KMS-11 (cell line): ENCODE measurements around the gene APOC1.
"Not testable (repeated sequence)": the region's sequence is repeated elsewhere in the genome, so short reads cannot be mapped to it uniquely, and the experiment has no call there.

Source experiments
- H2AFZ ChIP-seq: fragments of 200-600 bp; sonication (generic); 2 replicates; pipeline ENCODE4 v1.6.1; 2016; ENCODE audit warnings: antibody characterized with exemption, mixed run types, low read depth
- H3K27ac ChIP-seq: fragments of 200-600 bp; sonication (generic); 2 replicates; pipeline ENCODE4 v1.6.1; 2016; ENCODE audit warnings: mild to moderate bottlenecking, mixed run types
- H3K27me3 ChIP-seq: fragments of 200-600 bp; sonication (generic); 2 replicates; pipeline ENCODE4 v1.6.1; 2017; ENCODE audit warnings: mild to moderate bottlenecking, low read depth, mixed run types, moderate library complexity; ENCODE audit not compliant: insufficient read depth
- H3K36me3 ChIP-seq: fragments of 200-600 bp; sonication (generic); 2 replicates; pipeline ENCODE4 v1.6.1; 2017; ENCODE audit warnings: mild to moderate bottlenecking, mixed run types; ENCODE audit not compliant: insufficient read depth
- H3K4me1 ChIP-seq: fragments of 200-600 bp; sonication (generic); 2 replicates; pipeline ENCODE4 v1.6.1; 2016; ENCODE audit warnings: mild to moderate bottlenecking, low read depth, mixed run types; ENCODE audit not compliant: poor library complexity, severe bottlenecking
- H3K4me2 ChIP-seq: fragments of 200-600 bp; sonication (generic); 2 replicates; pipeline ENCODE4 v1.7.0; 2016; ENCODE audit warnings: mild to moderate bottlenecking, mixed run types
- H3K4me3 ChIP-seq: fragments of 200-600 bp; sonication (generic); IDR thresholded peaks from 2 replicates; pipeline ENCODE4 v1.6.1; 2017; ENCODE audit warnings: low read depth, low read length, mixed read lengths; ENCODE audit not compliant: insufficient read depth
- H3K79me2 ChIP-seq: fragments of 200-600 bp; sonication (generic); 2 replicates; pipeline ENCODE4 v1.6.1; 2016; ENCODE audit warnings: low read depth, mixed run types; ENCODE audit not compliant: insufficient read depth
- H3K9ac ChIP-seq: fragments of 200-600 bp; sonication (generic); 2 replicates; pipeline ENCODE4 v1.6.1; 2016; ENCODE audit warnings: mild to moderate bottlenecking, mixed run types
- H4K20me1 ChIP-seq: fragments of 200-600 bp; sonication (generic); 2 replicates; pipeline ENCODE4 v1.6.1; 2016; ENCODE audit warnings: mild to moderate bottlenecking, mixed run types; ENCODE audit not compliant: insufficient read depth
- CTCF ChIP-seq: fragments of 200-600 bp; sonication (generic); conservative IDR thresholded peaks from 2 replicates; pipeline ENCODE4 v1.6.1; 2017; ENCODE audit warnings: low read depth, mild to moderate bottlenecking, antibody characterized with exemption, low read length, moderate library complexity, mixed read lengths

APOC1 gene

GRCh38 chr19:44882063-44882462 lies 32.3 kb upstream of the APOC1 start:
- Histone ChIP-seq H2AFZ (no peak overlapping the region), H3K27me3 (no peaks in the 10 kb centered on the region; the same call in 1 of the 2 replicates), H4K20me1 (no peaks in the 10 kb centered on the region), H3K79me2 (no peaks in the 10 kb centered on the region), H3K4me3 (no peak overlapping the region), H3K27ac (no peak overlapping the region), H3K9ac (no peak overlapping the region), H3K4me1 (peaks cover 5% of the 10 kb centered on the region), H3K36me3 (no peaks in the 10 kb centered on the region), H3K4me2 (no peak overlapping the region)
- no peak for TF ChIP-seq CTCF

DNA sequence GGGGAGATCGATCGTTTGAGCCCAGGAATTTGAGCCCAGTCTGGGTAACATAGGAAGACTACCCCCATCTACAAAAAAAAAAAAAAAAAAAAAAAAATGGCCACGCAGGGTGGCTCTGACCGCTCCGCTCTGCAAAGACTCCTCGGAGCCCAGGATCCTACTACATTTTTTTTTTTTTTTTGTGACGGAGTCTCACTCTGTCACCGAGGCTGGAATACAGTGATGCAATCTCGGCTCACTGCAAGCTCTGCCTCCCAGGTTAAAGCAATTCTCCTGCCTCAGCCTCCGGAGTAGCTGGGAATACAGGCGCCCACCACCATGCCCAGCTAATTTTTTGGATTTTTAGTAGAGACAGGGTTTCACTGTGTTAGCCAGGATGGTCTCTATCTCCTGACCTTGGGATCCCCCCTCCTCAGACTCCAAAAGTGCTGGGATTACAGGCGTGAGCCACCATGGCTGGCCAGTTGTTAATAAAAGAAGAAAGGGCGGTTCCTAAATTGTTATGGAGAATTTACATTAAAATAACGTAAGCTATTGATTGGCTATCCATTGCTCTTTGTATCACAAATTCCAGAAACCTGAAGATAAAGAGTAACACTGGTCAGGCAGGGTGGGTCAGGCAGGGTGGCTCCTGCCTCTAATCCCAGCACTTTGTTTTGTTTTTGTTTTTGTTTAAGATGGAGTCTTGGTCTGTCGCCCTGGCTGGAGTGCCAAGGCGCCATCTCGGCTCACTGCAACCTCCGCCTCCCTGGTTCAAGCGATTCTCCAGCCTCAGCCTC lies 31.6 kb upstream of the APOC1 start:
- not testable (repeated sequence) for H3K79me2 ChIP-seq, H3K4me2 ChIP-seq, H3K36me3 ChIP-seq, H3K9ac ChIP-seq, H3K4me3 ChIP-seq, H2AFZ ChIP-seq, H3K27me3 ChIP-seq, H4K20me1 ChIP-seq, H3K27ac ChIP-seq, H3K4me1 ChIP-seq

- Histone ChIP-seq H3K4me1 (no peaks in the 10 kb centered on the region), H3K4me3 (no peak overlapping the region), H2AFZ (no peak overlapping the region), H3K36me3 (no peaks in the 10 kb centered on the region), H3K9ac (no peak overlapping the region), H3K27ac (no peak overlapping the region), H3K27me3 (no peaks in the 10 kb centered on the region; the same call in 1 of the 2 replicates), H4K20me1 (no peaks in the 10 kb centered on the region), H3K79me2 (no peaks in the 10 kb centered on the region), H3K4me2 (no peak overlapping the region)
- no peak for TF ChIP-seq CTCF
Observed at GRCh38 chr19:44883922-44884321, 30.5 kb upstream of the APOC1 start.

DNA sequence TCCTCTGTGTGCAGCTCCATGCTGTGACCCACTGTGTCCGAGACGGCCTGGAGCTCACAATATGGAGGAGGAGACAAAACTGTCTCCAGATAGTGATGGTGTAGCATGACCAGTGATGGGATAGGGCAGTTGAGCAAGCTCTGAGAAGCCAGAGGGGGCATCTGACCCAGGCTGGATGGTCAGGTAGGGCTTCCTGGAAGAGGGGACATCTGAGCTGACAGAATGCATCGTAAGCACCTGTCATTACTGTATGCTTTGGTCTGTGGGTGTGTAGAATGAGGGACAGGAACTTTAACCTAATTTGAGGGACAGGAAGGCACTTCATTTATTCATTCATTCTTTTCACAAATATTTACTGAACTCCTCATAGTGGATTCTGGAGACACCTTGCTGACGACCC lies 29.8 kb upstream of the APOC1 start:
- Histone ChIP-seq H2AFZ (no peak overlapping the region), H3K9ac (no peak overlapping the region), H3K27ac (no peak overlapping the region), H3K27me3 (no peaks in the 10 kb centered on the region; the same call in 1 of the 2 replicates), H3K4me2 (no peak overlapping the region), H3K36me3 (no peaks in the 10 kb centered on the region), H3K4me3 (no peak overlapping the region), H4K20me1 (no peaks in the 10 kb centered on the region), H3K4me1 (peaks cover 4% of the 10 kb centered on the region), H3K79me2 (no peaks in the 10 kb centered on the region)
- no peak for TF ChIP-seq CTCF

DNA sequence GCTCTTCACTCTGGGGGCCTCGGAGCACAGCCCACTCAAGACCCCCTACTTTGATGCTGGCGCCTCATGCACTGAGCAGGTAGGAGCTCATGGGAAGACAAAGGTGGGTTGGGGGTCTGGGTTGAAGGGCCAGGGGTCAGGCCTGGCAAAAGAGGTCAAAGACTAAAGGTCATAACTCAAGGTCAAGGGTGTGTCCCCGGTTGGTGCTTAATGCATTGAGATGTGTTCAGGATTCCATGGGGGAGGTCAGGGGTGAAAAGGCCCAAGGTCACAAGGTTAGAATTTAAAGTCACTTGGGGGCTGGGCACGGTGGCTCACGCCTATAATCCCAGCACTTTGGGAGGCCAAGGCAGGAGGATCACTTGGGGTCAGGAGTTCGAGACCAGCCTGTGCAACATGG lies 28.3 kb upstream of the APOC1 start:
- H3K9ac ChIP-seq: no peak overlapping the region

More for the DNA sequence above, 28.3 kb upstream of the APOC1 start:
- no peaks in the 10 kb centered on the region for H4K20me1 ChIP-seq
- peaks cover under 1% of the 10 kb centered on the region; the same call in 1 of the 2 replicates for H3K79me2 ChIP-seq
- no peaks in the 10 kb centered on the region for H3K36me3 ChIP-seq
- H3K4me2 ChIP-seq: no peak overlapping the region
- H2AFZ ChIP-seq: no peak overlapping the region
- no peak overlapping the region for H3K27ac ChIP-seq
- no peak overlapping the region for H3K4me3 ChIP-seq
- no peaks in the 10 kb centered on the region; the same call in 1 of the 2 replicates for H3K27me3 ChIP-seq
- TF ChIP-seq CTCF: no peak
- H3K4me1 ChIP-seq: peaks cover 9% of the 10 kb centered on the region
